H9 (cell line): ENCODE measurements around the gene CCN5. TPM values are rescaled to one million over a fixed set of nuclear protein-coding genes. Genes with fewer than 3 reads are reported as not detected.

ENCODE experiments used
- DNase-seq: peaks from one replicate; pipeline ENCODE4 v3.0.0-alpha.2; 2017
- H2AFZ ChIP-seq: one replicate; pipeline ENCODE4 v1.6.1; 2013; ENCODE audit warnings: mild to moderate bottlenecking, low read length, control low read depth, moderate library complexity
- H2AK5ac ChIP-seq: 2 replicates; pipeline ENCODE4 v1.6.1; 2013; ENCODE audit warnings: low read length, control low read depth, mixed read lengths; ENCODE audit not compliant: insufficient read length
- H2BK120ac ChIP-seq: one replicate; pipeline ENCODE4 v1.6.1; 2013; ENCODE audit warnings: low read depth, mild to moderate bottlenecking, low read length, control low read depth, inconsistent platforms; ENCODE audit not compliant: poor library complexity, severe bottlenecking
- H2BK12ac ChIP-seq: 2 replicates; pipeline ENCODE4 v1.6.1; 2013; ENCODE audit warnings: low read length, control low read depth, mixed read lengths, low read depth; ENCODE audit not compliant: insufficient read length
- H2BK15ac ChIP-seq: 2 replicates; pipeline ENCODE4 v1.6.1; 2013; ENCODE audit warnings: low read depth, low read length, control low read depth
- H2BK20ac ChIP-seq: one replicate; pipeline ENCODE4 v1.6.1; 2013; ENCODE audit warnings: low read depth, mild to moderate bottlenecking, low read length, control low read depth, inconsistent platforms; ENCODE audit not compliant: poor library complexity, severe bottlenecking
- H2BK5ac ChIP-seq: 2 replicates; pipeline ENCODE4 v1.6.1; 2013; ENCODE audit warnings: low read length, control low read depth, mixed read lengths; ENCODE audit not compliant: insufficient read length
- H3K14ac ChIP-seq: 2 replicates; pipeline ENCODE4 v1.6.1; 2013; ENCODE audit warnings: low read length, control low read depth; ENCODE audit not compliant: insufficient read depth
- H3K18ac ChIP-seq: 2 replicates; pipeline ENCODE4 v1.6.1; 2013; ENCODE audit warnings: low read depth, mild to moderate bottlenecking, mixed read lengths, low read length, control low read depth; ENCODE audit not compliant: insufficient read length
- H3K23ac ChIP-seq: 2 replicates; pipeline ENCODE4 v1.6.1; 2013; ENCODE audit warnings: low read length, control low read depth, mixed read lengths, low read depth; ENCODE audit not compliant: insufficient read length
- H3K23me2 ChIP-seq: 2 replicates; pipeline ENCODE4 v1.6.1; 2013; ENCODE audit warnings: low read depth, mild to moderate bottlenecking, mixed read lengths, low read length, control low read depth; ENCODE audit not compliant: insufficient read length, poor library complexity, severe bottlenecking
- H3K27ac ChIP-seq: 2 replicates; pipeline ENCODE4 v1.5.1; 2013; ENCODE audit warnings: low read length, control low read depth, mixed read lengths, low read depth; ENCODE audit not compliant: insufficient read length
- H3K27me3 ChIP-seq: 2 replicates; pipeline ENCODE4 v1.6.1; 2013; ENCODE audit warnings: low read length, control low read depth, inconsistent platforms; ENCODE audit not compliant: insufficient read depth
- H3K4ac ChIP-seq: 2 replicates; pipeline ENCODE4 v1.6.1; 2013; ENCODE audit warnings: low read depth, mild to moderate bottlenecking, control low read depth, inconsistent platforms, low read length, moderate library complexity
- H3K4me1 ChIP-seq: 2 replicates; pipeline ENCODE4 v1.6.1; 2013; ENCODE audit warnings: low read length, control low read depth, inconsistent platforms; ENCODE audit not compliant: insufficient read depth
- H3K4me2 ChIP-seq: 2 replicates; pipeline ENCODE4 v1.6.1; 2013; ENCODE audit warnings: low read length, control low read depth, mixed read lengths; ENCODE audit not compliant: insufficient read length, insufficient read depth
- H3K56ac ChIP-seq: 2 replicates; pipeline ENCODE4 v1.6.1; 2013; ENCODE audit warnings: low read depth, mild to moderate bottlenecking, mixed read lengths, low read length, control low read depth; ENCODE audit not compliant: insufficient read length
- H3K79me1 ChIP-seq: 2 replicates; pipeline ENCODE4 v1.6.1; 2013; ENCODE audit warnings: low read depth, mild to moderate bottlenecking, moderate library complexity, low read length, control low read depth, inconsistent platforms; ENCODE audit not compliant: insufficient read depth, poor library complexity, severe bottlenecking
- H3K79me2 ChIP-seq: 2 replicates; pipeline ENCODE4 v1.6.1; 2013; ENCODE audit warnings: low read length, control low read depth, inconsistent platforms; ENCODE audit not compliant: insufficient read depth
- H3K9ac ChIP-seq: 2 replicates; pipeline ENCODE4 v1.6.1; 2013; ENCODE audit warnings: low read length, control low read depth, mixed read lengths; ENCODE audit not compliant: insufficient read length; ENCODE audit errors: extremely low read depth
- H3K9me3 ChIP-seq: one replicate; pipeline ENCODE4 v1.6.1; 2013; ENCODE audit warnings: low read depth, low read length, inconsistent platforms; ENCODE audit not compliant: control insufficient read depth
- H3T11ph ChIP-seq: one replicate; pipeline ENCODE4 v1.6.1; 2013; ENCODE audit warnings: mild to moderate bottlenecking, low read length, control low read depth, inconsistent platforms
- H4K20me1 ChIP-seq: one replicate; pipeline ENCODE4 v1.6.1; 2013; ENCODE audit not compliant: control insufficient read depth, insufficient read length, insufficient read depth
- H4K5ac ChIP-seq: 2 replicates; pipeline ENCODE4 v1.6.1; 2013; ENCODE audit warnings: low read depth, mild to moderate bottlenecking, mixed read lengths, low read length, control low read depth; ENCODE audit not compliant: insufficient read length
- H4K8ac ChIP-seq: replicated peaks from 2 replicates; pipeline ENCODE4 v1.6.1; 2013; ENCODE audit warnings: low read length, control low read depth, mixed read lengths, low read depth; ENCODE audit not compliant: insufficient read length
- H4K91ac ChIP-seq: 2 replicates; pipeline ENCODE4 v1.6.1; 2013; ENCODE audit warnings: low read depth, mild to moderate bottlenecking, moderate library complexity, mixed read lengths, low read length, control low read depth; ENCODE audit not compliant: insufficient read length
- H3K27ac Mint-ChIP-seq, 3 experiments: 2 replicates in 2 of 3; 3 replicates in 1 of 3; pipeline ENCODE4 v1.8.0; 2020 to 2021; ENCODE audit warnings: mixed read lengths in 3 of 3, mild to moderate bottlenecking in 1 of 3, moderate library complexity in 1 of 3
- H3K27me3 Mint-ChIP-seq: 2 replicates; pipeline ENCODE4 v1.8.0; 2021; ENCODE audit warnings: low read depth, mild to moderate bottlenecking, moderate library complexity, mixed read lengths
- H3K36me3 Mint-ChIP-seq, 3 experiments: 2 replicates in 2 of 3; 3 replicates in 1 of 3; pipeline ENCODE4 v1.8.0; 2020 to 2021; ENCODE audit warnings: low read depth in 3 of 3, mixed read lengths in 3 of 3; ENCODE audit not compliant: insufficient read depth in 1 of 3
- H3K4me1 Mint-ChIP-seq, 2 experiments: 2 replicates each; pipeline ENCODE4 v1.8.0; 2020; ENCODE audit warnings: mixed read lengths in 2 of 2
- H3K4me3 Mint-ChIP-seq, 2 experiments: 2 replicates in 1 of 2; 3 replicates in 1 of 2; pipeline ENCODE4 v1.8.0; 2020 to 2021; ENCODE audit warnings: mild to moderate bottlenecking in 2 of 2, mixed read lengths in 2 of 2, moderate library complexity in 1 of 2
- H3K9me3 Mint-ChIP-seq, 2 experiments: 2 replicates in 1 of 2; 3 replicates in 1 of 2; pipeline ENCODE4 v1.8.0; 2020; ENCODE audit warnings: mild to moderate bottlenecking in 2 of 2, mixed read lengths in 2 of 2, moderate library complexity in 1 of 2
- CTCF ChIP-seq: fragments of 200-600 bp; sonication (generic); conservative IDR thresholded peaks from 3 replicates; pipeline ENCODE4 v1.8.0; 2021; ENCODE audit warnings: antibody characterized with exemption, mild to moderate bottlenecking
- WGBS: extraction: QIAGEN DNeasy Blood & Tissue Kit; methylation state at CpG from one replicate; pipeline ENCODE4 v1.1.7; 2013; ENCODE audit warnings: missing lambda C conversion rate, low lambda C conversion rate, mixed read lengths; ENCODE audit not compliant: insufficient read length; ENCODE audit errors: extremely low coverage; 5-methylcytosine and 5-hydroxymethylcytosine counted together
- total RNA-seq: library from RNA; stranded (reverse); gene quantifications from 2 replicates; pipeline ENCODE4 v1.2.1, GENCODE V29; 2021

The CCN5 gene
- total RNA-seq, 1 experiment from 2014 or later, result not detected

GRCh38 chr20:44686934-44687333, 28.2 kb upstream of the CCN5 start:
- H2BK120ac ChIP-seq, result no peak overlapping the region
- no peak overlapping the region for H3K4me3 Mint-ChIP-seq
- no peak overlapping the region for H2BK15ac ChIP-seq
- DNase-seq, result no peak
- no peak overlapping the region for H3K9ac ChIP-seq
- H4K8ac ChIP-seq, result no peak overlapping the region
- H2BK20ac ChIP-seq, result no peak overlapping the region
- H4K5ac ChIP-seq, result no peak overlapping the region
- no peak overlapping the region for H2BK5ac ChIP-seq
- no peak overlapping the region for H3K14ac ChIP-seq
- H3K79me1 ChIP-seq, result no peaks in the 10 kb centered on the region
- no peaks in the 10 kb centered on the region for H3K27me3 ChIP-seq
- H3K18ac ChIP-seq, result no peak overlapping the region
- H2BK12ac ChIP-seq, result no peak overlapping the region
- H2AFZ ChIP-seq, result no peak overlapping the region
- no peak overlapping the region for H3T11ph ChIP-seq
- WGBS, result no CpG with 5 or more reads among the region's 4 CpGs
- H4K91ac ChIP-seq, result no peak overlapping the region
- H3K79me2 ChIP-seq, result no peaks in the 10 kb centered on the region
- no peaks in the 10 kb centered on the region for H4K20me1 ChIP-seq
- H3K27ac ChIP-seq, result no peak overlapping the region
- H3K27ac Mint-ChIP-seq, result no peak overlapping the region
- peaks cover 8% of the 10 kb centered on the region for H3K27me3 Mint-ChIP-seq
- no peaks in the 10 kb centered on the region for H3K4me1 ChIP-seq
- H3K4ac ChIP-seq, result no peak overlapping the region
- no peak for TF ChIP-seq CTCF
- no peak overlapping the region for H3K23ac ChIP-seq
- H3K4me1 Mint-ChIP-seq, result peaks cover 16 to 20% of the 10 kb centered on the region in 2 experiments
- H3K4me2 ChIP-seq, result no peak overlapping the region
- peaks cover 0 to 6% of the 10 kb centered on the region in 2 experiments; a peak in 2 of 5 replicates for H3K9me3 Mint-ChIP-seq
- H3K36me3 Mint-ChIP-seq, result 0 out of 7 replicates have a peak, but pooled peaks cover 0 to 2% (median 2%) of the 10 kb centered on the region in 3 experiments
- no peak overlapping the region for H3K56ac ChIP-seq
- H3K9me3 ChIP-seq, result no peaks in the 10 kb centered on the region
- H2AK5ac ChIP-seq, result no peak overlapping the region
- H3K23me2 ChIP-seq, result no peaks in the 10 kb centered on the region
